GM19193 (cell line): ENCODE data around the gene LIN28B.

Experiments used
- POLR2A ChIP-seq: IDR thresholded peaks from 4 replicates; pipeline ENCODE4 v1.6.1; 2011; ENCODE audit not compliant: insufficient read depth, insufficient read length; ENCODE audit errors: extremely low read depth

Gene LIN28B, protein sequence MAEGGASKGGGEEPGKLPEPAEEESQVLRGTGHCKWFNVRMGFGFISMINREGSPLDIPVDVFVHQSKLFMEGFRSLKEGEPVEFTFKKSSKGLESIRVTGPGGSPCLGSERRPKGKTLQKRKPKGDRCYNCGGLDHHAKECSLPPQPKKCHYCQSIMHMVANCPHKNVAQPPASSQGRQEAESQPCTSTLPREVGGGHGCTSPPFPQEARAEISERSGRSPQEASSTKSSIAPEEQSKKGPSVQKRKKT

DNA sequence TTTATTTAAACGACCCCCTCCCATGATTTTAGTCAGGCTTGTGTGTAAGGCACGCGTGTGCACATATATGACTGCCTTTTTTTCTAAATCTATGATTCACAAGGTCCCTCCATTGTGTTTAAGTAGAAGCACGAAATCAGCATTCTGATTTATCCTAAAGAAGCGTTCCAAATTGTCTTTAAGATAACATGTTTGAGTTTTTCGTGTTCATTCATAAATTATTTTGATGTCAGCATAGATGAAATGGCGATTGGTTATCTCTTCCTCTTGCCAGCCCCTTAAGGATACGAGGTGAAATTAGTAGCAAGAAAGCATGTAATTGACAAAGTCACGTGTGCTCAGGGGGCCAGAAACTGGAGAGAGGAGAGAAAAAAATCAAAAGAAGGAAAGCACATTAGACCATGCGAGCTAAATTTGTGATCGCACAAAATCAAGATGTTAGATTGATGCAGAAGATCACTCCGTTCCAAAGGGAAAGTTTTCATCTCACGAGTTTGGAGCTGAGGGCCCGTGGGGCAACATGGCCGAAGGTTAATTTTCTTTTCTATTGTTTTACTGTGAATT, at the start of gene LIN28B:
Gene LIN28B, plus strand, starts transcription at position 377 of the 564 bp plus-strand sequence. Its CDS starts 144 bp downstream, at position 521.
- TF ChIP-seq POLR2A: no peak

DNA sequence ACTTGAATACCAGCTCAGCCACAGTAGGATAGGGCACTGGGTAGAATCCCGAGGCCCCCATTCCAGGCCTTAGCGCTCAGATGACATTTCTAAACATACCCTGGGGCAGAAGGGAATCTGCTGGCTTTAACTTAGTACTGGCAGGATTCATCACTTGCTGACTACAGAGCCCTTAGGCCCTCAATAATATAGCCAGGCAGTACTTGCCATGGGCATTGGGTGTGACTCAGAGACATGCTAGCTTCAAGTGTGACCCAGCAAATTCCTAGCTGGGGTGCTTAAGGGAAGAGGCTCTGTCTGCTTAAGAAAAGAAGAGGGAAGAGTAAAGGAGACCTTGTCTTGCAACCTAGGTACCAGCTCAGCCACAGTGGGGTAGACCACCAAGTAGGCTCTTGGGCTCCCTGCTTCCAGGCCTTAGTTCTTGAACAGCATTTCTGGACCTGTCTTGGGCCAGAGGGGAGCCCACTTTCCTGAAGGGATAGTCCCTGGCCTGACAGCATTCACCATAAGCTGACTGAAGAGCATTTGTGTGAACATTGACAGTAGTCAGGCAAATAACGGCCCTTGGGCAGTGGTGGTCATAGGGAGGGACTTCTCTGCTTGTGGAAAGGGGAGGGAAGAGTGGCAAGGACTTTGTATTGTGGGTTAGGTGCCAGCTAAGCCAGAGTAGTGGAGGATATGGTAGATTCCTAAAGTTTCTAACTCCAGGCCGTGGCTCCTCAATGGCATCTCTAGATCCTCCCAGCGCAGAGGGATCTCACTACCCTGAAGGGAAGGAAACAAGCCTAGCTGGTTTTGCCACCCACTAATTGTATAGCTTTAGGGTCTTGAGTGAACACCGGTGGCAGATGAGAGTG, 48.6 kb upstream of the LIN28B start:
- no peak for TF ChIP-seq POLR2A

DNA sequence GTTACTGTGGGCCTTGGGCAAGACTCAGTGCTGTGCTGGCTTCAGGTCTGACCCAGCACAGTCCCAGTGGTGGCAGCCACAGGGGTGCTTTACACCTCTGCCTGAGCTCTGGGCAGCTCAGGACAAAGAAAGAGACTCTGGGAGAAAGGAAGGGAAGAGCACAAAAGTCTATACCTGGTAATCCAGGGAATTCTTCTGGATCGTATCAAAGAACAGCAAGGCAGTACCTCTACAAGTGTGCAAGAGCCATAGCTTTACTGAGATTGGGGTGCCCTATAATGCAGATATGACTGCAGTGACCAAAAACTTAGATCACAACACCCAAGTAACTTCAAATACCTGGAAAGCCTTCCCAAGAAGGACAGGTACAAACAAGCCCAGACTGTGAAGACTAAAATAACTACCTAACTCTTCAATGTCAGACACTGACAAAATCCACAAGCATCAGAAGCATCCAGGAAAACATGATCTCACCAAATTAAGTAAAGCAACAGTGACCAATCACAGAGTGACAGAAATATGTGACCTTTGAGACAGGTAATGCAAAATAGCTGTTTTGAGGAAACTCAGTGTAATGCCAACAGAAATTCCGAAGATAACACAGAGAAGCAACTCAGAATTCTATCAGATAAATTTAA, 47.9 kb upstream of the LIN28B start:
- TF ChIP-seq POLR2A: no peak

DNA sequence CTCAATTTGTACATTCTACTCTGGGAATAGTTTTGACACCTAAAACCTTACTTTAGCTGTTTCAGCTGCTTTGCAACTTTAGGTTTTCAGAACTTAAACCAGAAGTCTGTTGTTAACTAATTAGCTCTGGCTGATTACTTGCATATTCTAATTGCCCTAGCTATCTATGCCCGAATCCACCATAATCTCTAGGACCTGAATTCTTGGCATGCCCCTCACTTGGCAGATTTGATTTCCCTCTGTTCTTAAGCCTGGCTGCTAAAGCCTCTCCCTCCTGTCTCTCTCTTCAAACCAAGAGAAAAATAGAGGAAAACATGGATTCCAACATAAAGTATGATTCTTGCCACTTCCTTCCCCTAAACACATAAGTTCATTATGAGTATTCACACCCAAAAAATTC, 35.0 kb upstream of the LIN28B start:
- no peak for TF ChIP-seq POLR2A

DNA sequence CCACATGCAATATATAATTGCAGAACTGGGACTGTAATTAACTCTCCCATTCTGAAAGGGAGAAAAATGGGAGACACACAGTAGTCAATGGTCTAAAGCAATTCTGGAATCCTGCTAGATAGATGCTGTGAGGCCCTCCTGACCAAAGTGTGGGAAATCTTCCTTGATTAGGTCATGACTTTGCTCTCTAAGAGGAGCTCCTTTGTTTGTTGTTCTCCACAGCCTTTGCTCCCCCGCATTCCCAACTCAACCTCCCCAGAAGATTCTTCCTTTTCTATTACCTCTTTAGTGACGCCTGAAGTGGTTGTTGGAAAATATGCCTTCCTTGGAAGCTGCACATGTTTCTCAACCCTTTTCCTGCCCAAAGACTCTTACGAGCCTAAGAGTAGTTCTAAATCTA, 28.8 kb upstream of the LIN28B start:
- no peak for TF ChIP-seq POLR2A

DNA sequence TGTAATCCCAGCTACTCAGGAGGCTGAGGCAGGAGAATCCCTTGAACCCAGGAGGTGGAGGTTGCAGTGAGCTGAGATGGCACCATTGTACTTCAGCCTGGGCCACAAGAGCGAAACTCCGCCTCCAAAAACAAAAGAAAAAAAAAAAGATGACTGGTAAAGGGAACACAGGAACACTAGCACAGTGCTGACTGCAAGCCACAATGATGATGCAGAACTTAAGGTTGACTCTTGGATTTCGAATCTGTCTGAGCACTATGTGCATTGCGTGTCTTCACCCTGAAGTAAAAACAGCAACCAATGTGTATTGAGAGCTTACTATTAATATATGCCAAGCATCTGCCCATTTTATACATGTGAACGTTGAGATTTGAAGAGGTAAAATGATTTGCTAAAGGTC, 27.6 kb upstream of the LIN28B start:
- TF ChIP-seq POLR2A: no peak

DNA sequence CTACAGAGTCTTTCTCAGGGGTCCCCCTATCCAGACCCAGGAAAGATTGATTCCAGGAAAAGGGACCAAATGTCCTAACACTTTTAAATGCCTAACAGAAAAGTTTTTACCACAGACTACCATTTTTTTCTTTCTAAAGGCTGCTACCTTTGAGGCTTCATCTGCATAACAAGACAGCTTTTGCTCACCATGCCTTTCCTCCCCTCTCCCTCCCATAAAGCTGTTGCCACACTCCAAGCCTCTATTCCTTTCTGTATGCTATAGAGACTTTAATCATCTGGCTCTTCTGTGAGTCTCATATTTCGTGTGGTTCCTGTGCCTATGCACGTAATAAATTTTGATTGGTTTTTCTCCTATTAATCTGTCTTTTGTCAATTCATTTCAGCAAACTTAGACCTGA, 26.0 kb upstream of the LIN28B start:
- no peak for TF ChIP-seq POLR2A

DNA sequence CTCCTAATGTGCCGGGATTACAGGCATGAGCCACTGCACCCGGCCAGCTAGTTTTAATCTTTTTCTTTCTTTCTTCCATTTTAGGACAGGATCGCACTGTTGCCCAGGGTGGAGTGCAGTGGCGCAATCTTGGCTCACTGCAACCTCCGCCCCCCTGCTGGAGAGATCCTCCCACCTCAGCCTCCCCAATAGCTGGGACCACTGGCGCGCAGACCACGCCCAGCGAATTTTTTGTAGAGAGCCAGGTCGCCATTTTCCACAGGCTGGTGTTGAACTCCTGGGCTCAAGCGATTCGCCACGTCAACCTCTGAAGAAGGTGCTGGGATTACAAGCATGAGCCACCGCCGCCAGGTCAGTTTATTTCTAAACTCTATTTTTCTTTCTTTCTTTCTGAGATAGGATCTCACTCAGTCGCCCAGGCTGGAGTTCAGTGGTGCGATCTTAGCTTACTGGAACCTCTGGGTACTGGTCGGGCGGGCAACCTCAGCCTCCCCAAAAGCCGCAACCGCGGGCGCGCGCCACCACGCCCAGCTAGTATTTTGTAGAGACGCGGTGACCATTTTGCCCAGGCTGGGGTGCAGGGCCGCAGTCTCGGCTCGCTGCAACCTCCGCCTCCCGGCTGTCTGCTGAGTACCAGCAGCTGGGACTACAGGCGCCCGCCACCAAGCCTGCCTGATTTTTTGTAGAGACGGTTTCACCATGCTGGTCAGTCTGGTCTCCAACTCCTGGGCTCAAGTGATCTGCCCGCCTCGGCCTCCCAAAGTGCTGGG, 20.0 kb upstream of the LIN28B start:
- no peak for TF ChIP-seq POLR2A

DNA sequence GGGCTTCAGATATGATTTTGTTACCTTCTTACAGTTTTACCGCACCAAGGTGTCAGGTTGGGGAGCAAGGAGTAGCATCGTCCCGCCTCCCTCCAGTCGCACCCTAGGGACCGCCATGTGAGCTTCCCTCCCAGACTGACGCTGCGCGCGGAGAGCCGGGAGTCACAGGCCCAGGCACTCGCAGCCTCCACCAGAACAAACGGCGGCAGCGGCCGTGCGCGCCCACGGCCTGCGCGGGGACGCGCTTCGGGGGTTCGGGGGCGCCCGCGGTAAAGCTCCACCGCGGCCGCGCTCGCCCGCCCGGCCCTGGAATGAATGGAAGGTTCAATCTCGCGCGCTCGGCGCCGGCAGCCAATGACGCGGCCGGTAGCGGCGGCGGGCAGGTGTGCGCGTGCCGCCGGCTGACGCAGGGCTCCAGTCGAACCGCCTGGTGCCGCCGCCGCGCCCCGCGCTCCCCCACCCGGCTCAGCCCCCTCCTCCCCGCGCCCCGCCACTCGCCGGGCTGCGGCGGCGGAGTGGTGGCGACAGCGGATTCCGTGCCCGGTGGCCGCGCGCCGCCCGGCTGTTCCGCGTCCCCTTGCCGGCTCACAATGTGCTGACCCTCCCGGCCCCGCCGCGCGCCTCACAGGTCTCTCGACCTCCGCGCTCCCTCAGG, 16.5 kb upstream of the LIN28B start:
- no peak for TF ChIP-seq POLR2A

DNA sequence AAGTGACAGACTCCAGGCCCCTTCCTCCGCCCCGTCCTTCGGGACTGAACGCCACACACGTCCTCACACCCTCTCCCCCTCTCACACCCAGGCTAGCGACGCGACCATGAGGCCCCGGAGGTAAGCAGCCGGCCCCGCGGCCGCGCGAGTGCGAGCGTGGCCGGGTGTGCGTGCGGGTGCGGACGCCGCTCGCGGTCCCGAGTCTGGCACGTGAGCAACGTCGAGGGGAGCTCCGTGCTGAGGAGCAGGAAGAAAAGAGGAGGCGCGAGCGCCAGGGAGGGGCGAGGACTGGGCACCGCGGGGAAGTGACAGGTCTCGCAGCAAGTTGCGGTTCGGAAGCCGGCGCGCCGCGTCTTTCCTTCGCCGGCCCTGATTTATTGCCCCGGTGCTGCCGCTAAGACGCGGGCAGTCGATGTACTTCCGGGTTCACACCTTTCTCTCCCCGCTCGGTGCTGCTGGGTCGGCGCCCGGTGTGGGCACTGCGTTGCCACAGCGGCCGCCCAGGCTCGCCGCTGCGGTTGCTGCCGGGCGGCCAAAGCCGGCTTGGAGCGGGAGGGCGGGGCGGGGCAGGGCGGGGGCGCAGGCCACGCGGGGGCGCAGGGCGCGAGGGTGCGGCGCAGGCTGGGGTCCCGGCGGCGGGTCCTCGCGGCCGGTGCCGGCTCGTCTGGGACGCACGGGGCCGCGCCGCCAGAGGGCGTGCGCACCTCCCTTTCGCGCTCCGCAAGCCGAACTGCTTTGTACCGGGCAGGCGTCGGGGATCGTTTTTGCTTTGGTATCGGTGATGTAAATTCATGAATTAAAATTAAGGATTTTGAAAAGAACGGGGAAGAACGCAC, 15.8 kb upstream of the LIN28B start:
- TF ChIP-seq POLR2A: no peak

DNA sequence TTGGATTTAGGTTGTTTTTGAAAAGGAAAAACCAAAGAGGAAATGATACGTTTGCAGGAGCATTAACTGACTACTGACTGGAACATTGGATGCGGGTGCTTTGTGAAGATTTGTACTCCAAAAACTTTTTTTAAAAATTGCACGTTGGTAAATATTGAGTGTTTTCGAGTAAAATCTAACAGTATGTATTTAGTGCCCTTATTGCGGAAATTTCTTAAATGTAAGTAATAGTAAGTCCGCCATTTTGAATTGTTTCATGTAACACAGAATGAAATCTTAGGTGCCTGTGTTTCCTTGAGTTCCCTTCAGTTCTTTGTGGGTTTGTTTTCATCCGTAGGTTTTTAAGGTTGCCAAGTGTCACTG, 15.2 kb upstream of the LIN28B start:
- TF ChIP-seq POLR2A: no peak

DNA sequence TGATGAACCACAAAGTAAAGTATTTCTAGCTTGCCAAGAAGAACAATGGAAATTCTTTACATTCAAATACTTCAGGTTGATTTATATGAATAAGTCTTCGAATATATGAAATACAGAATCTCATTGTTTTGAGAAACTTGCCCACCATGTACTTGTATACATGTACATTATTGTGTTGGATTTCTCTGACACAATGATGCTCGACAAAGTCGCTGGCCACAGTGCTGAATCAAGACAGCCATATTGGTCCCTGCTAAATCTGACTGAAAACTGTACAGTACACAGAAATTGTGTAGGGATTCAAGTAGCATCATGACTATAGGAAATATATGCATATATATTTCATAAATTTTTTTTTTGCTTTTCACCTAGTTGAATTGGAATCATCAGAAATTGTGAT, 13.1 kb upstream of the LIN28B start:
- TF ChIP-seq POLR2A: no peak

DNA sequence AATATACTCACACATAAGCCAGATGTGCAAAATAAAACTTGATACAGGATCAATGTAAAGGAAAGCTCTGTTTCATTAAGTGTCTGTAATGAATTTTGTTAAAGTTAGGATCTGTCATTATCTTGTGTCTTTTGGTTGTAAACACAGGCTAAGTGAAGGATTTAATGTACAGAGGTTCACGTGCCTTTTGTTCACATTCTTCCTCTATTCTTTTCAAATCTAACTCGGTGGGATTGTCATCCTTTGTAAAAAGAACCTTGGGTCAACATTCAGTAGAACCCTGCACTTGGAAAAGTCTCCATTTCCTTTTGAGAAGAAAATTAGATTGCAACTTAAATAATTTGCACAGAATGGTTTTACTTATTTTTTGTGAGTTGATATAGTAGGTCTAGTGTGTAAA, 7.7 kb upstream of the LIN28B start:
- no peak for TF ChIP-seq POLR2A
